Esophagus squamous epithelium (tissue), 5 donors: ENCODE measurements around the gene DSCAML1. TPM values are rescaled to one million over a fixed set of nuclear protein-coding genes. Genes with fewer than 3 reads are reported as not detected.

ENCODE experiments used
- DNase-seq: peaks from one replicate; lab custom pipeline; 2025; lab: John Stamatoyannopoulos, UW
- H3K27ac ChIP-seq, 4 donors: fragments of 200-600 bp; sonication (generic); one replicate each; pipeline ENCODE4 v1.5.1; 2016 to 2019; ENCODE audit warnings: mild to moderate bottlenecking in 1 of 4
- H3K27me3 ChIP-seq, 4 donors: fragments of 200-600 bp; sonication (generic); 1 replicate in 3 of 4; 2 replicates in 1 of 4; pipeline versions ENCODE4 v1.5.1 to v1.6.0; 2017 to 2021; ENCODE audit warnings: antibody characterized with exemption in 1 of 4
- H3K36me3 ChIP-seq, 3 donors: fragments of 200-600 bp; sonication (generic); one replicate each; pipeline ENCODE4 v1.5.1; 2016 to 2019
- H3K4me1 ChIP-seq, 3 donors: fragments of 200-600 bp; sonication (generic); one replicate each; pipeline ENCODE4 v1.5.1; 2017 to 2019
- H3K4me3 ChIP-seq, 4 donors: fragments of 200-600 bp; sonication (generic); 1 replicate in 3 of 4; 2 replicates in 1 of 4; pipeline ENCODE4 v1.5.1; 2016 to 2019; ENCODE audit warnings: mild to moderate bottlenecking in 2 of 4, moderate library complexity in 1 of 4
- H3K9me3 ChIP-seq, 3 donors: fragments of 200-600 bp; sonication (generic); one replicate each; pipeline ENCODE4 v1.5.1; 2016 to 2019
- CTCF ChIP-seq, 6 experiments: fragments of 450-650 bp in 4 of 6; fragments of 200-600 bp in 2 of 6; sonication (generic) in 2 of 6; IDR thresholded peaks; one replicate each; pipeline ENCODE4 v1.5.1; 2016 to 2019; ENCODE audit warnings: antibody characterized with exemption in 6 of 6, mild to moderate bottlenecking in 4 of 6, moderate library complexity in 4 of 6
- POLR2A ChIP-seq, 4 donors: fragments of 450-650 bp; IDR thresholded peaks; one replicate each; pipeline ENCODE4 v1.6.1; 2017; ENCODE audit warnings: antibody characterized with exemption in 4 of 4, mild to moderate bottlenecking in 4 of 4, moderate library complexity in 3 of 4
- WGBS, 2 donors: methylation state at CpG; one replicate each; pipeline ENCODE4 v1.1.5; 2018; 5-methylcytosine and 5-hydroxymethylcytosine counted together
- intact Hi-C: fragments of 100-400 bp; cut with DNase I; formaldehyde crosslinking; loops from one replicate; pipeline ENCODE4 v1.15.0; 2022
- total RNA-seq, 4 donors: library from RNA; depleted of rRNA; stranded (reverse); fragments of >200 nt; gene quantifications; one replicate each; pipeline ENCODE4 v1.1.0, GENCODE V29; 2016
- donor health status: DM: yes; HTN: yes; CAD: no.

The DSCAML1 gene
- total RNA-seq, 4 donors from 2014 or later, result 0.04 to 0.19 TPM; not detected in 2

GRCh38 chr11:117606790-117607189 is 190.2 kb downstream of the DSCAML1 start:
- intact Hi-C loops, result no loop called here
- Histone ChIP-seq H3K4me3 (no peak overlapping the region), H3K27me3 (peaks cover 0 to 51% (median 0%) of the 10 kb centered on the region in 4 donors), H3K36me3 (no peaks in the 10 kb centered on the region), H3K9me3 (no peaks in the 10 kb centered on the region), H3K4me1 (no peaks in the 10 kb centered on the region), H3K27ac (no peak overlapping the region)
- DNase-seq, result no peak
- WGBS, 2 donors, result 72 to 83% methylated on average over 1 to 4 of the region's 5 CpGs
- no peak for TF ChIP-seq CTCF (IDR thresholded peaks at IDR 0.05)

- no peak for DNase-seq
- TF ChIP-seq CTCF (IDR thresholded peaks at IDR 0.05) (no peak), POLR2A (IDR thresholded peaks at IDR 0.05) (no peak)
- peaks cover 0 to 52% (median 0%) of the 10 kb centered on the region in 4 donors for H3K27me3 ChIP-seq
- no peaks in the 10 kb centered on the region for H3K36me3 ChIP-seq
- no peak overlapping the region for H3K4me3 ChIP-seq
- 39 to 48% methylated on average over 5 of the region's 5 CpGs for WGBS, 2 donors
- H3K4me1 ChIP-seq, result no peaks in the 10 kb centered on the region
- H3K27ac ChIP-seq, result no peak overlapping the region
- no peaks in the 10 kb centered on the region for H3K9me3 ChIP-seq
- intact Hi-C loops, result no loop called here
Observed at GRCh38 chr11:117606211-117606610, 190.8 kb downstream of the DSCAML1 start.

GRCh38 chr11:117605331-117605730 is 191.7 kb downstream of the DSCAML1 start:
- Histone ChIP-seq H3K27ac (no peak overlapping the region), H3K27me3 (peaks cover 0 to 57% (median 0%) of the 10 kb centered on the region in 4 donors), H3K36me3 (no peaks in the 10 kb centered on the region), H3K4me3 (no peak overlapping the region), H3K9me3 (no peaks in the 10 kb centered on the region), H3K4me1 (no peaks in the 10 kb centered on the region)
- whole genome bisulfite sequencing, 2 donors, result 66% methylated on average over 5 of the region's 8 CpGs; no CpG with 5 or more reads in 1 of the 2 donors
- DNase-seq, result no peak
- no peak for TF ChIP-seq CTCF (IDR thresholded peaks at IDR 0.05)
- TF ChIP-seq POLR2A (IDR thresholded peaks at IDR 0.05), result no peak
- intact Hi-C loops, result no loop called here

- no peak for DNase-seq
- Histone ChIP-seq H3K9me3 (no peaks in the 10 kb centered on the region), H3K27ac (no peak overlapping the region), H3K36me3 (no peaks in the 10 kb centered on the region), H3K4me1 (no peaks in the 10 kb centered on the region), H3K27me3 (peaks cover 0 to 65% (median 0%) of the 10 kb centered on the region in 4 donors), H3K4me3 (no peak overlapping the region)
- intact Hi-C loops, result no loop called here
- TF ChIP-seq POLR2A (IDR thresholded peaks at IDR 0.05) (no peak), CTCF (IDR thresholded peaks at IDR 0.05) (no peak)
- WGBS, 2 donors, result 22 to 34% methylated on average over 8 to 9 of the region's 14 CpGs
Observed at GRCh38 chr11:117604336-117604995, 192.6 kb downstream of the DSCAML1 start.

- Histone ChIP-seq H3K27ac (no peak overlapping the region), H3K27me3 (peaks cover 0 to 71% (median 0%) of the 10 kb centered on the region in 4 donors), H3K36me3 (no peaks in the 10 kb centered on the region), H3K4me3 (no peak overlapping the region), H3K4me1 (no peaks in the 10 kb centered on the region), H3K9me3 (no peaks in the 10 kb centered on the region)
- TF ChIP-seq POLR2A (IDR thresholded peaks at IDR 0.05) (no peak), CTCF (IDR thresholded peaks at IDR 0.05) (no peak)
- DNase-seq, result no peak
- intact Hi-C loops, result no loop called here
- WGBS, 2 donors, result 72 to 75% methylated on average over 3 of the region's 5 CpGs
Observed at GRCh38 chr11:117603932-117604331, 193.1 kb downstream of the DSCAML1 start.
